H1 (cell line): ENCODE data around the gene TSEN34. TPM values are rescaled to one million over a fixed set of nuclear protein-coding genes. Genes with fewer than 3 reads are reported as not detected.

Experiments
- CTBP2 ChIP-seq: IDR thresholded peaks from 2 replicates; pipeline ENCODE4 v1.7.0; 2011; ENCODE audit warnings: borderline replicate concordance, mild to moderate bottlenecking, moderate library complexity, mixed read lengths, low read length; ENCODE audit not compliant: insufficient read depth, insufficient read length
- EZH2 ChIP-seq: fragments of 200-600 bp; sonication (generic); IDR thresholded peaks from 2 replicates; pipeline ENCODE4 v1.7.1; 2012; ENCODE audit warnings: low read depth, mild to moderate bottlenecking, moderate library complexity, low read length, inconsistent platforms; ENCODE audit not compliant: severe bottlenecking
- MAFK ChIP-seq: IDR thresholded peaks from 2 replicates; pipeline ENCODE4 v1.6.1; 2012; ENCODE audit warnings: low read depth, mild to moderate bottlenecking, improper control_type of control experiment, low read length
- SAP30 ChIP-seq: fragments of 300-600 bp; sonication (generic); IDR thresholded peaks from 2 replicates; pipeline ENCODE4 v1.7.1; 2012; ENCODE audit warnings: low read length, moderate library complexity, mild to moderate bottlenecking, inconsistent platforms; ENCODE audit not compliant: insufficient read depth, insufficient replicate concordance
- SIN3A ChIP-seq, 2 experiments: IDR thresholded peaks in 1 of 2; conservative IDR thresholded peaks in 1 of 2; 2 replicates each; pipeline ENCODE4 v1.6.1; 2011 to 2012; ENCODE audit warnings: low read length in 2 of 2, improper control_type of control experiment in 1 of 2, low read depth in 1 of 2, mild to moderate bottlenecking in 1 of 2
- SP1 ChIP-seq: IDR thresholded peaks from 2 replicates; pipeline ENCODE4 v1.6.1; 2011; ENCODE audit warnings: low read depth, low read length
- polyA plus RNA-seq, 7 experiments: library from polyadenylated mRNA; depleted of rRNA in 3 of 7; stranded (reverse) in 5 of 7; unstranded in 2 of 7; fragments of >200 nt in 5 of 7; fragments of 200-250 nt in 2 of 7; gene quantifications; 1 replicate in 5 of 7; 2 replicates in 1 of 7; 4 replicates in 1 of 7; pipeline versions ENCODE4 v1.2.1 to v1.2.3, GENCODE V29; 2011 to 2013; ENCODE audit warnings: missing spikeins in 2 of 7, mixed read lengths in 2 of 7
- total RNA-seq: library from RNA; stranded (reverse); fragmentation: NEBNext Ultra II Directional; extraction: Animal tissue kit (Norgen Biotek cat#: 25700); gene quantifications from 2 replicates; pipeline ENCODE4 v1.2.1, GENCODE V29; 2021
- TF ChIP-seq, protein P1 (sequence below): fragments of 300-600 bp; sonication (generic); IDR thresholded peaks from 2 replicates; pipeline ENCODE4 v1.7.1; 2012; ENCODE audit warnings: low read length, moderate library complexity, mild to moderate bottlenecking, inconsistent platforms; ENCODE audit not compliant: insufficient replicate concordance
- TF ChIP-seq, protein P2 (sequence below): IDR thresholded peaks from 2 replicates; pipeline ENCODE4 v1.6.1; 2012; ENCODE audit warnings: inconsistent platforms

TSEN34 gene
- total and polyA plus RNA-seq, 2 of the 8 experiments (the other 6 are each of a cell fraction or from before 2014, with no cell fraction given): 22.5 to 52.3 TPM

DNA sequence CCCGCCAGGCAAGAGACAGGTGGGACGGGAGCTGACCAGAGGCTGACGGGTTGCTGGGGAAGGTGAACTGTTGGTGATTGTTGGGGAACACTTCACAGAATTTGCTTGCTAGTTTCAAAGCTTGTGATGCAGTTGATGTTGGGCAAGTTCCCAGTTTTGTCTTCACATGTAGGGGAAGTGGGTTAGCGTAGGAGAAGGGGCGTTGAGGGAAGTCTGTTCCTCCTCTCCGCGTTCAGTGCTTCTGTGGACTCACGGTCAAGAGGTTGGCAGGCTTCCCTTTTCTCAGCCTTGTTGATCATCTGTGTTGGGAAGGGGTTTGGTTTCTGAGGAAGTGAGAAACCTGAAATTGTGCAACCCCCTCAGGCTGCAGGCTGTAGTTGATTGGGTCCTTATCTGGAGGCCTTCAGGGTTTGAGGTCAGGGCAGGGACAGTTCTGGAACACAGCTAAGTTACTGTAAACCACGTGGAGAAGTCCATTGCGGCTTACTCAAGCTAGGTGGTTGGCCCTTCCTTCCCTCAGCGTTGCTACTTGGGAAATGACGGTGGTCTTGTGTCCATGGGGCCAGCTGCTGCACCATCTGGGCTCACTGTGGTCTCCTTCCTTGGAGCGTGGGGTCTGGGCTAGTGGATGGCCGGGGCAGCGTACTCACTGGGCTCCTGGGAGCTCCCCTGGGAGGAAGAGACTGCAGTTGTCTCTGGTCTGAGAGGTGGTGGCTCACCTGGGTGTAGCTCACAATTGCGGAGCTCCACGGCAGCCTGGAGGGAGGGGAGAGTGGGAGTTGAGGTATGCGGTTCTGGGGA is 17.1 kb downstream of the TSEN34 start (continued):
- TF ChIP-seq, protein P1, sequence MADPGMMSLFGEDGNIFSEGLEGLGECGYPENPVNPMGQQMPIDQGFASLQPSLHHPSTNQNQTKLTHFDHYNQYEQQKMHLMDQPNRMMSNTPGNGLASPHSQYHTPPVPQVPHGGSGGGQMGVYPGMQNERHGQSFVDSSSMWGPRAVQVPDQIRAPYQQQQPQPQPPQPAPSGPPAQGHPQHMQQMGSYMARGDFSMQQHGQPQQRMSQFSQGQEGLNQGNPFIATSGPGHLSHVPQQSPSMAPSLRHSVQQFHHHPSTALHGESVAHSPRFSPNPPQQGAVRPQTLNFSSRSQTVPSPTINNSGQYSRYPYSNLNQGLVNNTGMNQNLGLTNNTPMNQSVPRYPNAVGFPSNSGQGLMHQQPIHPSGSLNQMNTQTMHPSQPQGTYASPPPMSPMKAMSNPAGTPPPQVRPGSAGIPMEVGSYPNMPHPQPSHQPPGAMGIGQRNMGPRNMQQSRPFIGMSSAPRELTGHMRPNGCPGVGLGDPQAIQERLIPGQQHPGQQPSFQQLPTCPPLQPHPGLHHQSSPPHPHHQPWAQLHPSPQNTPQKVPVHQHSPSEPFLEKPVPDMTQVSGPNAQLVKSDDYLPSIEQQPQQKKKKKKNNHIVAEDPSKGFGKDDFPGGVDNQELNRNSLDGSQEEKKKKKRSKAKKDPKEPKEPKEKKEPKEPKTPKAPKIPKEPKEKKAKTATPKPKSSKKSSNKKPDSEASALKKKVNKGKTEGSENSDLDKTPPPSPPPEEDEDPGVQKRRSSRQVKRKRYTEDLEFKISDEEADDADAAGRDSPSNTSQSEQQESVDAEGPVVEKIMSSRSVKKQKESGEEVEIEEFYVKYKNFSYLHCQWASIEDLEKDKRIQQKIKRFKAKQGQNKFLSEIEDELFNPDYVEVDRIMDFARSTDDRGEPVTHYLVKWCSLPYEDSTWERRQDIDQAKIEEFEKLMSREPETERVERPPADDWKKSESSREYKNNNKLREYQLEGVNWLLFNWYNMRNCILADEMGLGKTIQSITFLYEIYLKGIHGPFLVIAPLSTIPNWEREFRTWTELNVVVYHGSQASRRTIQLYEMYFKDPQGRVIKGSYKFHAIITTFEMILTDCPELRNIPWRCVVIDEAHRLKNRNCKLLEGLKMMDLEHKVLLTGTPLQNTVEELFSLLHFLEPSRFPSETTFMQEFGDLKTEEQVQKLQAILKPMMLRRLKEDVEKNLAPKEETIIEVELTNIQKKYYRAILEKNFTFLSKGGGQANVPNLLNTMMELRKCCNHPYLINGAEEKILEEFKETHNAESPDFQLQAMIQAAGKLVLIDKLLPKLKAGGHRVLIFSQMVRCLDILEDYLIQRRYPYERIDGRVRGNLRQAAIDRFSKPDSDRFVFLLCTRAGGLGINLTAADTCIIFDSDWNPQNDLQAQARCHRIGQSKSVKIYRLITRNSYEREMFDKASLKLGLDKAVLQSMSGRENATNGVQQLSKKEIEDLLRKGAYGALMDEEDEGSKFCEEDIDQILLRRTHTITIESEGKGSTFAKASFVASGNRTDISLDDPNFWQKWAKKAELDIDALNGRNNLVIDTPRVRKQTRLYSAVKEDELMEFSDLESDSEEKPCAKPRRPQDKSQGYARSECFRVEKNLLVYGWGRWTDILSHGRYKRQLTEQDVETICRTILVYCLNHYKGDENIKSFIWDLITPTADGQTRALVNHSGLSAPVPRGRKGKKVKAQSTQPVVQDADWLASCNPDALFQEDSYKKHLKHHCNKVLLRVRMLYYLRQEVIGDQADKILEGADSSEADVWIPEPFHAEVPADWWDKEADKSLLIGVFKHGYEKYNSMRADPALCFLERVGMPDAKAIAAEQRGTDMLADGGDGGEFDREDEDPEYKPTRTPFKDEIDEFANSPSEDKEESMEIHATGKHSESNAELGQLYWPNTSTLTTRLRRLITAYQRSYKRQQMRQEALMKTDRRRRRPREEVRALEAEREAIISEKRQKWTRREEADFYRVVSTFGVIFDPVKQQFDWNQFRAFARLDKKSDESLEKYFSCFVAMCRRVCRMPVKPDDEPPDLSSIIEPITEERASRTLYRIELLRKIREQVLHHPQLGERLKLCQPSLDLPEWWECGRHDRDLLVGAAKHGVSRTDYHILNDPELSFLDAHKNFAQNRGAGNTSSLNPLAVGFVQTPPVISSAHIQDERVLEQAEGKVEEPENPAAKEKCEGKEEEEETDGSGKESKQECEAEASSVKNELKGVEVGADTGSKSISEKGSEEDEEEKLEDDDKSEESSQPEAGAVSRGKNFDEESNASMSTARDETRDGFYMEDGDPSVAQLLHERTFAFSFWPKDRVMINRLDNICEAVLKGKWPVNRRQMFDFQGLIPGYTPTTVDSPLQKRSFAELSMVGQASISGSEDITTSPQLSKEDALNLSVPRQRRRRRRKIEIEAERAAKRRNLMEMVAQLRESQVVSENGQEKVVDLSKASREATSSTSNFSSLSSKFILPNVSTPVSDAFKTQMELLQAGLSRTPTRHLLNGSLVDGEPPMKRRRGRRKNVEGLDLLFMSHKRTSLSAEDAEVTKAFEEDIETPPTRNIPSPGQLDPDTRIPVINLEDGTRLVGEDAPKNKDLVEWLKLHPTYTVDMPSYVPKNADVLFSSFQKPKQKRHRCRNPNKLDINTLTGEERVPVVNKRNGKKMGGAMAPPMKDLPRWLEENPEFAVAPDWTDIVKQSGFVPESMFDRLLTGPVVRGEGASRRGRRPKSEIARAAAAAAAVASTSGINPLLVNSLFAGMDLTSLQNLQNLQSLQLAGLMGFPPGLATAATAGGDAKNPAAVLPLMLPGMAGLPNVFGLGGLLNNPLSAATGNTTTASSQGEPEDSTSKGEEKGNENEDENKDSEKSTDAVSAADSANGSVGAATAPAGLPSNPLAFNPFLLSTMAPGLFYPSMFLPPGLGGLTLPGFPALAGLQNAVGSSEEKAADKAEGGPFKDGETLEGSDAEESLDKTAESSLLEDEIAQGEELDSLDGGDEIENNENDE: no peak
- TF ChIP-seq MAFK (no peak), SP1 (no peak), SAP30 (no peak), CTBP2 (no peak), SIN3A (conservative IDR thresholded peaks at IDR 0.05 in 1 of 2, IDR thresholded peaks at IDR 0.05 in 1 of 2; ENCODE audit: low read depth in 1 of 2, low read length in 2 of 2) (no peak), EZH2 (no peak)
- TF ChIP-seq, protein P2, sequence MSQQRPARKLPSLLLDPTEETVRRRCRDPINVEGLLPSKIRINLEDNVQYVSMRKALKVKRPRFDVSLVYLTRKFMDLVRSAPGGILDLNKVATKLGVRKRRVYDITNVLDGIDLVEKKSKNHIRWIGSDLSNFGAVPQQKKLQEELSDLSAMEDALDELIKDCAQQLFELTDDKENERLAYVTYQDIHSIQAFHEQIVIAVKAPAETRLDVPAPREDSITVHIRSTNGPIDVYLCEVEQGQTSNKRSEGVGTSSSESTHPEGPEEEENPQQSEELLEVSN: no peak
